Activated naive CD4-positive, alpha-beta T cell treated with anti-CD3 and anti-CD28 coated beads, Interleukin-2, amount 50 U/mL, for 72 hours (primary cell): ENCODE data around the gene FHIT. TPM values are rescaled to one million over a fixed set of nuclear protein-coding genes. Genes with fewer than 3 reads are reported as not detected.
"Not testable (repeated sequence)": the region's sequence is repeated elsewhere in the genome, so short reads cannot be mapped to it uniquely, and the experiment has no call there.

Source experiments
- ATAC-seq, 2 donors: fragments of 150-1000 bp; cut with Tn5 transposase; 2 replicates each; pipeline ENCODE4 v1.10.0; 2021; ENCODE audit warnings: mild to moderate bottlenecking in 2 of 2, moderate library complexity in 2 of 2
- DNase-seq, 2 donors: peaks; one replicate each; pipeline ENCODE4 v3.0.0; 2021 to 2022; ENCODE audit warnings: low spot score in 2 of 2
- H3K27ac Mint-ChIP-seq, 2 donors: one replicate each; pipeline ENCODE4 v1.8.0; 2022; ENCODE audit warnings: mild to moderate bottlenecking in 2 of 2, mixed read lengths in 2 of 2
- H3K36me3 Mint-ChIP-seq, 2 donors: one replicate each; pipeline ENCODE4 v1.8.0; 2022; ENCODE audit warnings: mixed read lengths in 2 of 2
- H3K9me3 Mint-ChIP-seq, 2 donors: one replicate each; pipeline ENCODE4 v1.8.0; 2022; ENCODE audit warnings: mixed read lengths in 2 of 2
- total RNA-seq, 2 donors: library from RNA; stranded (reverse); gene quantifications; one replicate each; pipeline ENCODE4 v1.2.3, GENCODE V29; 2022

The FHIT gene
- total RNA-seq, 2 donors from 2014 or later = 21.3 to 37.0 TPM

DNA sequence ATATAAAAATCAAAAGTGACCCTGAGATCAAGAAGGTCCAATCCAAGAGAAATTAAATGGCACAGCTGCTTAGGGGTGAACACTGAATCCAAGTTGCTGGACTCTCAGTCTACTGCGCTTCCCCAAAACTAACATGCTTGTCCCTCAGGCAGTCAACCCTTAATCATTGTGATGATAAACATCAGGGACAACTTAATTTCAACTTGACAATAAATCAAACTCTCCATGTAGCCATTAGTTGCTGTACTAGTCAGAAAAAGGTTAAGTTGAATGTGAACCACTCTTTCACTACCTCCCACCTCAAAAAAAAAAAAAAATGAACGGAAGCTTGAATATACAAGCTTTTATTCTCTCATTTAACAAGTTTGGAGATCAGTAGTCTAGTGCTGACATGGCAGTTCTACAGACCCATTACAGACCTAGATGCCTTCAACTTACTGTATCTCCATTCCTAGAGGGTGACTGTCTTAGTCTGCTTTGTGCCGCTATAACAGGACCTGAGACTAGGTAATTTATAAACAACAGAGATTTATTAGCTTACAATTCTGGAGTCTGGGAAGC lies 185.7 kb downstream of the FHIT start:
- no peaks in the 10 kb centered on the region for H3K36me3 Mint-ChIP-seq
- ATAC-seq (no peak), DNase-seq (no peak)
- H3K27ac Mint-ChIP-seq = no peak overlapping the region
- H3K9me3 Mint-ChIP-seq = no peaks in the 10 kb centered on the region

DNA sequence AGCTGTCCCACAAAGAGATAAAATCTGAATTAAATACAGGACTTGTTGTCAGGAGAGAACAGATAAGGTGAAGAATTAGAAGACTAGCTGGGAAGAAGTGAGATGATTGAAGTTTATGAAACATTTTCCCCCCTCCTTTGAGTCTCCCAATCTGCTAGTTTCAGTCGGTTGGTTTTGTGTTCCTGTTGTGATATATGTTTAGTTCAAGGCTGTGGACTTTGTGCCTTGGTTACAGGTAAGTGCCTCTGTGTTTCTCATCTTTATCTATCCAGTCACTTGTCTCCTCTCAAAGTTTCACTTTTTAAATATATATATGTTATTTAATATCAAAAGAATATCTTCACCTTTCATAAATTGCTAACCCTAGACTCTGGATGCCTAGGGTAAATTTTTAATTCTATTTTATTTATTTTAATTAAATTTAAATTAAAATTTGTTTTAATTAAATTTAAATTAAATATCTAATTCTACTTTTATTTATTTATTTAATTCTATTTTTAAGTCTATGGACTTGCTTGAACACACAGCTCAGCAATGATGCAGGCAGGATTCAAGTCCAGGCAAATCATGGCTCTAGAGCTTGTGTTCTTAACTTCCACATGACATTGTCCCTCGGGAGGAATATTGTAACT lies 190.0 kb downstream of the FHIT start:
- Mint-ChIP-seq H3K36me3 (no peaks in the 10 kb centered on the region), H3K9me3 (no peaks in the 10 kb centered on the region), H3K27ac (no peak overlapping the region)
- DNase-seq = no peak
- no peak for ATAC-seq

DNA sequence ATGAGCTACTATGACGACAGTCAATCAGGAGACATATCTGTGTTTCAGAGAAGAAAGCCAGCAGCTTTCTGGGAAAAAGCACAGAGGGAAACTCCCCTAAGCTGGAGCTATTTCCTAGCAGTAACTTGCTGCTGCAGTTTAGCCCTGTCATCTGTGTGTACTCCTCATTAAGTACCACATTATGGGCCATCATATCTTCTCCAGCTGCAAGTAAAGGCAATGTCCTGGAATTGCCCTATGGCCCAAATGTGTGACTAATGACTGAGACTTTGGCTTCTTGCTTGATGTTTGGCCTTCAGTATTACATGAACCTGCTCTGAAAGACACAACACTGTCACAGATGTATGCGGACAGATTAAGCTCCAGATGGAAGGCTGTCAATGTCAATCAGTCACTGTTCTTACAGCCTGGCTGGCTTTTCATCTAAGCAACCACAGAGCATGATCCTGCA lies 190.8 kb downstream of the FHIT start:
- Mint-ChIP-seq H3K27ac (no peak overlapping the region), H3K36me3 (no peaks in the 10 kb centered on the region), H3K9me3 (no peaks in the 10 kb centered on the region)
- DNase-seq (no peak), ATAC-seq (no peak)

DNA sequence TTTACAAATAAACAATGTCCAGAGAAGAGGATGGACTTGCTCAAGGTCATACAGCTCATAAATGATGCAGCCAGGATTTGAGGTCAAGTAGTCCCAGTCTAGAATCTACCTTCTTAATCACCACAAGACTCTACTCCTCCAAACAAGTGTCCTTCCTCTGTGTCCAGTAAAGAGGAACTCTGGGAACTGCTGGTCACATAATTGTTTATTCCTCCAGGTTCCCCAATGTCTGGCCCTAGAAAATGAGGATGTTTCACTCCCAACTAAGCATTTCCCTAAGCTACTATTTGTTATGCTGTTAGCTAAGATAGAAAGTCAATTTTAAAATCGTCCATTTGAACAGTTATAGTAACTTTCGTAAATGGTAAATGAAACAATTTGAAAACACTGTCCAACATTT lies 192.4 kb downstream of the FHIT start:
- no peak overlapping the region for H3K27ac Mint-ChIP-seq
- ATAC-seq (no peak), DNase-seq (no peak)
- H3K9me3 Mint-ChIP-seq = no peaks in the 10 kb centered on the region
- H3K36me3 Mint-ChIP-seq = no peaks in the 10 kb centered on the region

DNA sequence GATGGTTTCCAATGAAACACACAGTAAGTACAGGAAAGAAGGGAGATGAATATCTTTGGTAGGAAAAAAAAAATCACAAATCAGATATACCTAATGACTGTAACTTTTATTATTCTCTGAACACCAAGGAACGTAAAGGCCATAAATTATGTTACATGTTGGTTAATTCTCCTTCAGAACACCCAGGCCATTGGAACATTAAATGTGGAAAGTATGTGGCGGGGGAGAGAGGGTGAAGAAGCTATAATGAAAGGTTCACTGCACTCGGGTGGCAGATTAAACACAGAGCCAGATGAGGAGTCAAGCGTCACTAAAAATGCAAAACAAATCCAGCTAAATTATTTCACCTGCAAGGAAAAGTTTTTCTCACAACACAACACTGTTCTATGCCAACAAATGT lies 193.8 kb downstream of the FHIT start:
- DNase-seq (no peak), ATAC-seq (no peak)
- no peak overlapping the region for H3K27ac Mint-ChIP-seq
- H3K36me3 Mint-ChIP-seq = no peaks in the 10 kb centered on the region
- H3K9me3 Mint-ChIP-seq = no peaks in the 10 kb centered on the region

DNA sequence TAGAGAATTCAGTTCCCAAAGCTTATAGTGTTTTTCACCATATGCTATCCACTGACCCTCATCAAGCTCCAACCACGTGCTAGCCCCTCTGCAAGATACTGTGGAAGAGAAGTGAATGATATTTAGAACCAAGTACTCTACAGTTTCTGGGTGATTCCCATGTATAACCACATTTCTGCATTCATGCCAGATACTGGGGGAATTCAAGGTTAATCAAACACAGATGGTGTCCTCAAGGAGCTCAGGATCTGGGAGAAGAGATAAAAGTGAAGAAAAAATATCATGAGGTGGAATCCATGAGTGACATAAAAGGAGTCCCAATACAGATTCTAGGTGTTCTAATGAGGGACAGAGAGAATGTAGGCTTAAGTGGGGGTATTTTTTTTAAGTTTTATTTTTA lies 195.8 kb downstream of the FHIT start:
- DNase-seq (no peak), ATAC-seq (no peak)
- Mint-ChIP-seq H3K9me3 (no peaks in the 10 kb centered on the region), H3K27ac (no peak overlapping the region), H3K36me3 (no peaks in the 10 kb centered on the region)

DNA sequence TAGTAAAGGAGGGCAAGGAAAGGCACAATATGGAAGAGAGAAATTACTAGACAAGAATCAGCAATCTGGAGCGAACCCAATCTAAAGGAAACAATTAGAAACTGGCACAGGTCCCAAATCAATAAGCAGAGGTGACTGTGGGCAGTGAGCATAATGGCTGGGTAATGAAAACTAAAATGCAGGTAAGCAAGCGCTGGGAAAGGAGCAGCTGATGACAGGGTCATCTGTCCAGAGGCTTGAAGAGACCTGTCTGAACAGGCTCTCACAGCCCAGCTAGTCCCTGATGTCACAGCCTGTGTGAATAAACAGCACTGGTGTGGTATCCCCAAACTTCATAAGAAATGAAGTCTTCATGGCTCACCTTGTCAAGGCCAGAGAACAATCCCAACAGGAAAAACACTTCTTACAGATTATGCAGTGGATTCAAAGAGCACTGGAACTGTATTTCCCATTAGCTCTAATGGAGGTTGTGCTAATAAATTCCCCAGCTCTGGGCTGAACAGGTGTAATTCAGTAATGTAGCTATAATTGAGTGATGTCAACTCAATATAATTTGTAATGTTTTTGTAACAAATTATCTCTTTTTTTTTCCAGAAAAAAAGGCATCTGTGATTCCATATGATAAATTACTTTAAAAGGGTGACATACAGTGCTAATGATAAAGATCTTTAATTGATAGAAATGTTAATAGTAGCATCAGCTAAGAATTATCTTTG lies 197.3 kb downstream of the FHIT start:
- DNase-seq (no peak), ATAC-seq (no peak)
- no peaks in the 10 kb centered on the region for H3K36me3 Mint-ChIP-seq
- no peaks in the 10 kb centered on the region for H3K9me3 Mint-ChIP-seq
- no peak overlapping the region for H3K27ac Mint-ChIP-seq

DNA sequence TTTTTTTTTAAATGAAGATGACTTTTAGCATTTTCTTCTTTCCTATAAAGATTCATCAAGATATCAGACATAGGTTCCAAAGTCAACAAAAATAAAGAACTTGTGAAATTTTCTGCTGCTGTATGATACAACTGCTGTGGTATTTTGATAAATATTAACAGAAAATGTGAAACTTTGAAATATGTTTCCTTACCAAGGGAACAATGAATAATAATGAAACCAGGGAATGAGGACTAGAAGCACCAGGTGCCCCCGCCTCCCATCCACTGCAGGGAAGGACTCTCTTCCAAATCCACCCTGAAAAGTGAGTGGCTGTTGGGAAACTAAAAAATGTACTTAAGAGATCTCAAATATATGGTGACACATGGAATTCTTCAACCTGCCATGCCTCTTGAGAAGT lies 198.4 kb downstream of the FHIT start:
- Mint-ChIP-seq H3K9me3 (no peaks in the 10 kb centered on the region), H3K27ac (no peak overlapping the region), H3K36me3 (no peaks in the 10 kb centered on the region)
- ATAC-seq (no peak), DNase-seq (no peak)

DNA sequence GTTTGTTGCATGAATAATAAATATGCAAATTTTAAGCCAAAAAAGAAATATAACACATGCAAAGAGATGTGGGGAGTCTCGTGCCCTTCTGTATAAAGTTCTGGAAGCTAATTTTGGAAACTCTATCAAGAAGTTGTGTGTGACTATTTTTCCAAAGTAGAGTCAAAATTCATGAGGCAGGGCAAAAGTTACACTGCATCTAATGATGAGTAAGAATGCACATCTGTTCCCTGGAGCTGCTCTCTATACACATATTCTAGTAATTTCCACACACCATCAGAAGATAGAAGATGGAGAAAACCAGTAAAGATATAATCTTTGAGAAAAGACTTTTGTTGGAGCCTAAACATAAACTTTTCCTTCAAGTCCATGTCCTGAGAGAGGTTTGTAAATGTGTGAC lies 199.6 kb downstream of the FHIT start:
- Mint-ChIP-seq H3K36me3 (peaks cover 0 to 5% of the 10 kb centered on the region in 2 donors), H3K27ac (no peak overlapping the region), H3K9me3 (peaks cover 0 to 6% of the 10 kb centered on the region in 2 donors)
- ATAC-seq (no peak), DNase-seq (no peak)

DNA sequence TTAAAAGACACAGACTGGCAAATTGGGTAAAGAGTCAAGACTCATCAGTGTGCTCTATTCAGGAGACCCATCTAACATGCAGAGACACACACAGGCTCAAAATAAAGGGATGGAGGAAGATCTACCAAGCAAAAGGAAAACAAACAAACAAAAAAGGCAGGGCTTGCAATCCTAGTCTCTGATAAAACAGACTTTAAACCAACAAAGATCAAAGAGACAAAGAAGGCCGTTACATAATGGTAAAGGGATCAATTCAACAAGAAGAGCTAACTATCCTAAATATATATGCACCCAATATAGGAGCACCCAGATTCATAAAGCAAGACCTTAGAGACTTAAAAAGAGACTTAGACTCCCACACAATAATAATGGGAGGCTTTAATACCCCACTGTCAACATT lies 206.1 kb downstream of the FHIT start:
- H3K9me3 Mint-ChIP-seq = peaks cover 0 to 11% of the 10 kb centered on the region in 2 donors
- H3K27ac Mint-ChIP-seq = not testable (repeated sequence)

DNA sequence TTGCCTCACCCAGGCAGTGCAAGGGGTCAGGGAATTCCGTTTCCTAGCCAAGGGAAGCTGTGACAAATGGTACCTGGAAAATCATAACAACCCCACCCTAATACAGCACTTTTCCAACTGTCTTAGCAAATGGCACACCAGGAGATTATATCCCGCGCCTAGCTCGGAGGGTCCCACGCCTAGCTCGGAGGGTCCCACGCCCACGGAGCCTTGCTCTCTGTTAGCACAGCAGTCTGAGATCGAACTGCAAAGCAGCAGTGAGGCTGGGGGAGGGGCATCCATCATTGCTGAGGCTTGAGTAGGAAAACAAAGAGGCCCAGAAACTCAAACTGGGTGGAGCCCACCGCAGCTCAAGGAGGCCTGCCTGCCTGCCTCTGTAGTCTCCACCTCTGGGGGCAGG lies 208.1 kb downstream of the FHIT start:
- Mint-ChIP-seq H3K27ac (no peak overlapping the region), H3K9me3 (peaks cover 0 to 11% of the 10 kb centered on the region in 2 donors), H3K36me3 (peaks cover 0 to 12% of the 10 kb centered on the region in 2 donors)
- ATAC-seq (no peak), DNase-seq (no peak)

More for the DNA sequence above, 206.1 kb downstream of the FHIT start:
- H3K36me3 Mint-ChIP-seq, ATAC-seq, DNase-seq: not testable (repeated sequence)

DNA sequence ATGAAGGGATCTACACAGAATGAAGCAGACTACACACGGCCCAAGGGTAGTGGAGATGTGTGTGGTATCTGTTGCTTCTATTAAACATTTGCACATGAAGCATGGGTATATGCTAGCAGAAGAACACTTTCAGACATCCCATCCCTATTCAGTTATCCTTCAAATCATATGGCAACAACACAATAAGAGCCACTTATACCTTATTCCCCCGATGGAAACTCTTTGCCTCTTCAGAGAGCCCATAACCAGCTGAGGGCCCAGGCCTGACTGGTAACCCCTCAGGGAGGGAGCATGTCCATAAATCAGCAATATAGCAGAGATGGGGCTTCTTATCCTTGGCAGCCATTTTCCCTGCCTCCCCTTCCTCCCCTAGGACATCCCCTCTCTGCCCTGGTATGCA lies 210.6 kb downstream of the FHIT start:
- H3K9me3 Mint-ChIP-seq = peaks cover 0 to 5% of the 10 kb centered on the region in 2 donors
- peaks cover 0 to 8% of the 10 kb centered on the region in 2 donors for H3K36me3 Mint-ChIP-seq
- DNase-seq (no peak), ATAC-seq (no peak)
- H3K27ac Mint-ChIP-seq = no peak overlapping the region

DNA sequence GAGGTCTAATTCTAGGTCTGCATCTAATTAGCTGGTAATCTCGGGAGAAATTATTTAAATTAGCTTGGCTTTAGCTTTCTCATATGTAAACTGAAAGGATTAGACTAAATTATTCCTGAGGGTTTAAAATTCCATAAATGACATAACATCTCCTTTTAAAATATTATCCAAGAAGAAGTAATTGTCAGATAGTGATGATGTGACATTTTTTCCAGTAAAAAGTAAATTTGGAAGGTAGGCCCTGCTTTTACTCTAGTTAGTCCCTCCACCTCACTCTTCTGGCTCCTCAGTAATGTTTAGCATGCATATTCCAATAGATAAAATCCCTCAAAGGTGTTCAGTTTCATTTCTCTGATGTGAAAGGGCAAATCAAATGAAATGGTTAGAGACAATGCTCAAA lies 215.7 kb downstream of the FHIT start:
- Mint-ChIP-seq H3K9me3 (no peaks in the 10 kb centered on the region), H3K27ac (no peak overlapping the region), H3K36me3 (peaks cover 0 to 8% of the 10 kb centered on the region in 2 donors)
- no peak for DNase-seq
- no peak for ATAC-seq

DNA sequence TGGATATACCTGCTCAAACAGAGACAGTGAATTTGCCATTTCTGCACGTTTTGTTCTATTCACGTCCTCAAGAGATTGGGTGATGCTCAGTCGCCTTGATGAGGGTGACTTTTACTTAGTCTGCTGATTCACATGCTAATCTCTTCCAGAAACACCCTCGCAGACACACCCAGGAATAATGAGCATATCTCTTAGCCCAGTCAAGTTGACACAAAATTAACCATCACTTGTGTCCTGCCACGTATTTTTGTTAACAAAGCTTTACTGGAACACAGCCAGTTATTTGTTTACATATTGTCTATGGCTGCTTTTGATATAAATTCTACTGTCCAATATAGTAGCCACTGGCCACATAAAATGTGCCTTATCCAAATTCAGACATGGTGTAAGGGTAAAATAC lies 218.3 kb downstream of the FHIT start:
- peaks cover 0 to 4% of the 10 kb centered on the region in 2 donors for H3K36me3 Mint-ChIP-seq
- peaks cover 0 to 3% of the 10 kb centered on the region in 2 donors for H3K9me3 Mint-ChIP-seq
- DNase-seq (no peak), ATAC-seq (no peak)
- H3K27ac Mint-ChIP-seq = no peak overlapping the region

DNA sequence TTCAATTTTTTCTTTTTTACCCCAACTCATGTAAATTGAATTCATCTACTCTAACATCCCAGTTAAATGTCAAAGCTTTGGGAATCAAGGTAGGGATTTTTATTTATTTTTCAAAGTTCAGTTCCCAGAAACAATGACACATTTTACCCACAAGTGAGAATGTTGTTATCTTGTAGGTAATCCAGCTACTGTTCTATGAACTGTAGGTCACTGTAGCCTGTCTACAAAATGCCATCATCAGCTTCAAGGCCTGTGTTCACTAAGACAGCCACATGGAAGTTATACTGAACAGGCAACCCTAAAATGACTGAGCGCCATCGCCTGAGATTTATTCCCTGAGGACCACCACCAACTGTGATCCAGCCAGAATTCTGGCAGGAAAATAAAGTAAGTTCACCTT lies 219.7 kb downstream of the FHIT start:
- DNase-seq (no peak), ATAC-seq (no peak)
- peaks cover 0 to 3% of the 10 kb centered on the region in 2 donors for H3K9me3 Mint-ChIP-seq
- peaks cover 0 to 4% of the 10 kb centered on the region in 2 donors for H3K36me3 Mint-ChIP-seq
- no peak overlapping the region for H3K27ac Mint-ChIP-seq

DNA sequence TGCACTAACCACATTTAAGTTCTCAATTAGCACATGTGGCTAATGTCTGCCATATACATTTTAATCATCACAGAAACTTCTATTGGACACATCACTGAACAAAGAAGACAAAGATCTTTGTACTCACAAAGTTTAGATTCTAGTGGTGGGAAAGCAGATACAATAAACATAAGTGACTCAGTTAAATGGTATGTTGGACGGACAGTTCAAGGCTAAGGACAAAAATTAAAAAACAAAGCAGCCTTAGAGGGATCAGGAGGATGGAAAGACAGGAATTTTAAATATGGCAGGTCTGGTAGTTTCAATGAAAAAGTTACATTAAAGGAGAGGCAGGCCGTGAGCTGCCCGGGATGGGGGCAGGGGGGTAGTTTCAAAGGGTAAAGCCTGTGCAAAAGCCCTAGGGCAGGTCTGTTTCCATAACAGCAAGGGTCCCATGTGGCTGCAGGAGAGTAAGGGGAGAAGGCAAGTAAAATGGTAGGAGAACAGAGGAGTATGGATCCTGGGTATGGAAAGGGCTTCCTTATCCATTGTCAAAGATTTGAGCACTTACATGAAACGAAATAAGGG lies 220.7 kb downstream of the FHIT start:
- DNase-seq = no peak
- H3K27ac Mint-ChIP-seq = no peak overlapping the region
- ATAC-seq = no peak
- H3K9me3 Mint-ChIP-seq = peaks cover 0 to 3% of the 10 kb centered on the region in 2 donors
- H3K36me3 Mint-ChIP-seq = peaks cover 0 to 4% of the 10 kb centered on the region in 2 donors

DNA sequence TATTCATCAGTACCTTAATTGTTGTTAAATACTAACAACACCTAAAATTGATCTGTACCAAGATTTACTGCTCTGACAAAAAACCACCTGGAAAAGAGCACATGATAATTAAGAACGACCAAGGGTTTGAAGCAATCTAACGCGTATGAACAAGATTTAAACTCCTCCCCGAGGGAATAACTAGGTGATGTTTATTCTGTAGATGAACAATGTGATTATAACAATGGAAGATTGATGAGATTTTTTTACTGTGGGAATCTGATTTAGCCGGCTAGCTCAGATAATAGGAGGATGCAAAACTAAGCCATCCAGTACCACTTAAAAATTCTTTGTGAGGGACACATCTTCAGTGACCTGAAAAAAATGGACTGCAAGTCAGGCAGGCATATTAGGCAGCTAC lies 222.1 kb downstream of the FHIT start:
- no peak overlapping the region for H3K27ac Mint-ChIP-seq
- DNase-seq (no peak), ATAC-seq (no peak)
- peaks cover 0 to 3% of the 10 kb centered on the region in 2 donors for H3K9me3 Mint-ChIP-seq
- peaks cover 0 to 4% of the 10 kb centered on the region in 2 donors for H3K36me3 Mint-ChIP-seq
